Brain microvascular endothelial cell (primary cell): ENCODE results near the gene CSF1R.

ENCODE experiments used
- DNase-seq: peaks from one replicate; pipeline ENCODE4 v3.0.0-alpha.2; 2020
- H3K27ac ChIP-seq: fragments of 250-450 bp; sonication (Bioruptor Pico); 2 replicates; pipeline ENCODE4 v1.5.1; 2020; ENCODE audit warnings: mild to moderate bottlenecking, moderate library complexity
- H3K27me3 ChIP-seq: fragments of 250-450 bp; sonication (Bioruptor Pico); replicated peaks from 2 replicates; pipeline ENCODE4 v1.5.1; 2020; ENCODE audit warnings: mild to moderate bottlenecking
- H3K36me3 ChIP-seq: fragments of 250-450 bp; sonication (Bioruptor Pico); replicated peaks from 2 replicates; pipeline ENCODE4 v1.5.1; 2020; ENCODE audit warnings: mild to moderate bottlenecking
- H3K4me3 ChIP-seq: 2 replicates; pipeline ENCODE4 v1.5.1; 2011; ENCODE audit warnings: low read depth, mild to moderate bottlenecking, control low read depth, low read length, moderate library complexity
- in situ Hi-C: cut with HindIII; loops from 2 replicates; pipeline ENCODE4 v1.10.0; 2017; ENCODE audit warnings: low sequenced_read_pairs, low pct_ligation_motif_present
- TF ChIP-seq, protein P1 (sequence below): IDR thresholded peaks from 2 replicates; pipeline ENCODE4 v1.5.1; 2011; ENCODE audit warnings: low read depth, mild to moderate bottlenecking, moderate library complexity, low read length, control low read depth, inconsistent platforms; ENCODE audit errors: missing control alignments

Gene CSF1R

GRCh38 chr5:150126921-150127265, 40.5 kb upstream of the CSF1R start:
- DNase-seq, result no peak
- peaks cover 76% of the 10 kb centered on the region for H3K36me3 ChIP-seq
- H3K27ac ChIP-seq, result no peak overlapping the region
- no peaks in the 10 kb centered on the region for H3K27me3 ChIP-seq
- TF ChIP-seq, protein P1, sequence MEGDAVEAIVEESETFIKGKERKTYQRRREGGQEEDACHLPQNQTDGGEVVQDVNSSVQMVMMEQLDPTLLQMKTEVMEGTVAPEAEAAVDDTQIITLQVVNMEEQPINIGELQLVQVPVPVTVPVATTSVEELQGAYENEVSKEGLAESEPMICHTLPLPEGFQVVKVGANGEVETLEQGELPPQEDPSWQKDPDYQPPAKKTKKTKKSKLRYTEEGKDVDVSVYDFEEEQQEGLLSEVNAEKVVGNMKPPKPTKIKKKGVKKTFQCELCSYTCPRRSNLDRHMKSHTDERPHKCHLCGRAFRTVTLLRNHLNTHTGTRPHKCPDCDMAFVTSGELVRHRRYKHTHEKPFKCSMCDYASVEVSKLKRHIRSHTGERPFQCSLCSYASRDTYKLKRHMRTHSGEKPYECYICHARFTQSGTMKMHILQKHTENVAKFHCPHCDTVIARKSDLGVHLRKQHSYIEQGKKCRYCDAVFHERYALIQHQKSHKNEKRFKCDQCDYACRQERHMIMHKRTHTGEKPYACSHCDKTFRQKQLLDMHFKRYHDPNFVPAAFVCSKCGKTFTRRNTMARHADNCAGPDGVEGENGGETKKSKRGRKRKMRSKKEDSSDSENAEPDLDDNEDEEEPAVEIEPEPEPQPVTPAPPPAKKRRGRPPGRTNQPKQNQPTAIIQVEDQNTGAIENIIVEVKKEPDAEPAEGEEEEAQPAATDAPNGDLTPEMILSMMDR, result no peak
- H3K4me3 ChIP-seq, result no peak overlapping the region
- in situ Hi-C loops, result no loop called here

- TF ChIP-seq, protein P1, result no peak
- in situ Hi-C loops, result no loop called here
- Histone ChIP-seq H3K27ac (no peak overlapping the region), H3K36me3 (peaks cover 78% of the 10 kb centered on the region), H3K4me3 (no peak overlapping the region), H3K27me3 (no peaks in the 10 kb centered on the region)
- no peak for DNase-seq
Measured at GRCh38 chr5:150126199-150126920, 40.0 kb upstream of the CSF1R start.

DNA sequence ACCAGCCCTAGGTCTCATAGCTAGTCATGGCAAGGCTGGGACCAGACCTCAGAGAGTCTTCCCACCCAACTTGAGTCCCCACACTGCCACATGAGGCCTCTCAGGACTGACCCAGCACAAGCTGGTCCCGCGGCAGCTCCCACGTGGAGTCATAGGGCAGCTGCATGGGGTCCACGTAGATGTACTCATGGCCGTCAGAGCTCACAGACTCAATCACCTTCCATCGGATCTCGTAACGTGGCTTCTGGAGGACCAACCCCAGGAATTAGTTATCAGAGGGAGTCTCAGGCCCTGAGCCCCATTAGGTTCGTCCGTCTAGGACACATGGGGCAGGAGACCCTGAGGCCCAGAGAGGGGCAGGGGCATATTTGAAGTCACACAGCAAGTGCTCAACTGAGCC, 39.0 kb upstream of the CSF1R start:
- Histone ChIP-seq H3K4me3 (no peak overlapping the region), H3K27ac (no peak overlapping the region), H3K36me3 (peaks cover 86% of the 10 kb centered on the region), H3K27me3 (no peaks in the 10 kb centered on the region)
- TF ChIP-seq, protein P1, result no peak
- DNase-seq, result no peak
- in situ Hi-C loops, result no loop called here

- TF ChIP-seq, protein P1, result no peak
- H3K4me3 ChIP-seq, result no peak overlapping the region
- H3K36me3 ChIP-seq, result peaks cover 87% of the 10 kb centered on the region
- in situ Hi-C loops, result no loop called here
- H3K27me3 ChIP-seq, result no peaks in the 10 kb centered on the region
- DNase-seq, result no peak
- no peak overlapping the region for H3K27ac ChIP-seq
Measured at GRCh38 chr5:150124596-150124995, 38.2 kb upstream of the CSF1R start.

DNA sequence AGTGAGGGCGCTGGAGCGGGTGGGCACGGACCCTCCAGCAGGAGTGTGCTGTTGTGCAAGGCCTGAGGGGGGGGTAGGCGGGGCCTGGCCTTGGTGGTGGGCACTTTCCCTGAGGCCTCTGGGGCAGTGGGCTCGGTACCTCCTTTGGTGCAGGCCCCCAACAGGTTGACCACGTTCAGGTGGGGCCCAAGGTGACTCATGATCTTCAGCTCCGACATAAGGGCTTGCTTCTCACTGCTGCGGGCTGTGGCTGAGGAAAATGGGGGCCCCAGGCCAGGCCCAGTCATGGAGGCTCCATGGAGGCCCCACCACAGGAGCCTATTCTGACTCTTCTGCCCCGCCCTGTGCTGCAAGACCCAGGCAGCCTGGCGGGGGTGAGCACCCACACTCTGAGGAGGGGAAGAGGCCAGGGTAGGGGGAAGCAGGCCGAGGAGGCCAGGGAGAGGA, 37.8 kb upstream of the CSF1R start:
- DNase-seq, result no peak
- in situ Hi-C loops, result no loop called here
- H3K27me3 ChIP-seq, result no peaks in the 10 kb centered on the region
- H3K36me3 ChIP-seq, result peaks cover 87% of the 10 kb centered on the region
- no peak overlapping the region for H3K4me3 ChIP-seq
- no peak overlapping the region for H3K27ac ChIP-seq
- TF ChIP-seq, protein P1, result no peak

DNA sequence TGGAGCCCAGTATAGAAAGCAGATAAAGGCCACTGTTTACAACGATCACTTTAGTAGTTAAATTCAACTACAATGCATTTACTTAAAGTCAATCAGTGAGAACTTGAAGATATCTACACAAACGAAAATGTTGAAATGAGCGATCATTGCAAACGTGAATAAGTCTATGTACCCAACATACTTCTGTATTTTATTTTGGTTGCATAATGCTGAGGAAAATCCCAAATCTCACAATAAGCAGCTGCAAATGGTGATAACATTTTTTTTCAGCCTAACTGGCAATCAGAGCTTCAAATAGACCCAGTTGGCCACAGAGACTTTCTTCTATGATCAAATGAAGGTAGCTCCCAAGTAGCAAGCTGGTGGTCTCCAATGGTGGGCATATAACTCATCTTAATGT, 37.2 kb upstream of the CSF1R start:
- Histone ChIP-seq H3K27me3 (no peaks in the 10 kb centered on the region), H3K4me3 (no peak overlapping the region), H3K36me3 (peaks cover 88% of the 10 kb centered on the region), H3K27ac (no peak overlapping the region)
- no peak for DNase-seq
- TF ChIP-seq, protein P1, result no peak
- in situ Hi-C loops, result no loop called here
